Stimulated activated naive CD8-positive, alpha-beta T cell treated with anti-CD3 and anti-CD28 coated beads, Interleukin-15, Interleukin-2, amounts not matched to agents 100 U/mL and 50 U/mL, for 24 hours (primary cell): ENCODE data around the gene POLR3B.
"Not testable (repeated sequence)": the region's sequence is repeated elsewhere in the genome, so short reads cannot be mapped to it uniquely, and the experiment has no call there.

Experiments
- ATAC-seq: fragments of 150-1000 bp; cut with Tn5 transposase; one replicate; pipeline ENCODE4 v1.10.0; 2021
- DNase-seq: peaks from one replicate; pipeline ENCODE4 v3.0.0; 2021

POLR3B gene

GRCh38 chr12:106342397-106343213 is 14.9 kb upstream of the POLR3B start:
- no peak for ATAC-seq
- no peak for DNase-seq

- ATAC-seq (no peak), DNase-seq (no peak)
Observed at GRCh38 chr12:106343214-106343528, 14.4 kb upstream of the POLR3B start.

- no peak for DNase-seq
- no peak for ATAC-seq
Observed at GRCh38 chr12:106344131-106344530, 13.4 kb upstream of the POLR3B start.

GRCh38 chr12:106345746-106346145 is 11.8 kb upstream of the POLR3B start:
- DNase-seq (no peak), ATAC-seq (no peak)

GRCh38 chr12:106348411-106348810 is 9.1 kb upstream of the POLR3B start:
- DNase-seq (no peak), ATAC-seq (no peak)

- DNase-seq (no peak), ATAC-seq (no peak)
Observed at GRCh38 chr12:106353175-106353574, 4.4 kb upstream of the POLR3B start.

GRCh38 chr12:106358396-106359241 is 1.1 kb downstream of the POLR3B start:
- DNase-seq (no peak), ATAC-seq (no peak)

GRCh38 chr12:106359646-106360399 is 2.3 kb downstream of the POLR3B start:
- DNase-seq, result no peak
- ATAC-seq, result no peak

GRCh38 chr12:106360400-106360994 is 2.9 kb downstream of the POLR3B start:
- DNase-seq (no peak), ATAC-seq (no peak)

- no peak for DNase-seq
- ATAC-seq, result no peak
Observed at GRCh38 chr12:106362971-106363370, 5.4 kb downstream of the POLR3B start.

GRCh38 chr12:106364261-106364660 is 6.7 kb downstream of the POLR3B start:
- DNase-seq (no peak), ATAC-seq (no peak)

GRCh38 chr12:106369624-106370346 is 12.2 kb downstream of the POLR3B start:
- DNase-seq, result no peak
- no peak for ATAC-seq

GRCh38 chr12:106378788-106379187 is 21.2 kb downstream of the POLR3B start:
- ATAC-seq, result no peak
- no peak for DNase-seq

GRCh38 chr12:106380954-106381353 is 23.4 kb downstream of the POLR3B start:
- ATAC-seq, result no peak
- no peak for DNase-seq

- DNase-seq, ATAC-seq: not testable (repeated sequence)
Observed at GRCh38 chr12:106381866-106382265, 24.3 kb downstream of the POLR3B start.

GRCh38 chr12:106386813-106387535 is 29.4 kb downstream of the POLR3B start:
- DNase-seq (no peak), ATAC-seq (no peak)

GRCh38 chr12:106387848-106388377 is 30.4 kb downstream of the POLR3B start:
- DNase-seq (no peak), ATAC-seq (no peak)

GRCh38 chr12:106389151-106389550 is 31.6 kb downstream of the POLR3B start:
- no peak for DNase-seq
- no peak for ATAC-seq

GRCh38 chr12:106392759-106393158 is 35.2 kb downstream of the POLR3B start:
- no peak for DNase-seq

GRCh38 chr12:106409878-106410277 is 52.3 kb downstream of the POLR3B start:
- ATAC-seq, result no peak
- DNase-seq, result no peak

More at GRCh38 chr12:106392759-106393158, 35.2 kb downstream of the POLR3B start:
- ATAC-seq, result no peak

GRCh38 chr12:106412563-106412962 is 55.0 kb downstream of the POLR3B start:
- ATAC-seq (no peak), DNase-seq (no peak)
